NCI-H146 (cell line): ENCODE results near the gene CCR6.
"Not testable (repeated sequence)": the region's sequence is repeated elsewhere in the genome, so short reads cannot be mapped to it uniquely, and the experiment has no call there.

ENCODE experiments used
- DNase-seq: peaks from one replicate; lab custom pipeline; 2025; lab: John Stamatoyannopoulos, UW

Gene CCR6

GRCh38 chr6:167143041-167143440, 20.1 kb downstream of the CCR6 start:
- DNase-seq: no peak

- no peak for DNase-seq
Measured at GRCh38 chr6:167145461-167145860, 22.6 kb downstream of the CCR6 start.

- DNase-seq: no peak
Measured at GRCh38 chr6:167146135-167146534, 23.2 kb downstream of the CCR6 start.

- DNase-seq: no peak
Measured at GRCh38 chr6:167146977-167147376, 24.1 kb downstream of the CCR6 start.

- no peak for DNase-seq
Measured at GRCh38 chr6:167148021-167148420, 25.1 kb downstream of the CCR6 start.

- no peak for DNase-seq
Measured at GRCh38 chr6:167148997-167149396, 26.1 kb downstream of the CCR6 start.

GRCh38 chr6:167150941-167151549, 28.1 kb downstream of the CCR6 start:
- no peak for DNase-seq

- no peak for DNase-seq
Measured at GRCh38 chr6:167151648-167152047, 28.8 kb downstream of the CCR6 start.

- DNase-seq: no peak
Measured at GRCh38 chr6:167152862-167153261, 30.0 kb downstream of the CCR6 start.

GRCh38 chr6:167153521-167153959, 30.6 kb downstream of the CCR6 start:
- no peak for DNase-seq

- no peak for DNase-seq
Measured at GRCh38 chr6:167154291-167154690, 31.4 kb downstream of the CCR6 start.

GRCh38 chr6:167154895-167155294, 32.0 kb downstream of the CCR6 start:
- no peak for DNase-seq

- no peak for DNase-seq
Measured at GRCh38 chr6:167157414-167157813, 34.5 kb downstream of the CCR6 start.

GRCh38 chr6:167157863-167158262, 35.0 kb downstream of the CCR6 start, which contains the start of gene GPR31:
Gene GPR31 (minus strand): TSS chr6:167157980. CDS start chr6:167157831, 149 bp downstream.
- DNase-seq: no peak

GRCh38 chr6:167161851-167162467, 39.1 kb downstream of the CCR6 start:
- no peak for DNase-seq

- no peak for DNase-seq
Measured at GRCh38 chr6:167162591-167162990, 39.7 kb downstream of the CCR6 start.

GRCh38 chr6:167163476-167164011, 40.6 kb downstream of the CCR6 start:
- DNase-seq: no peak

- DNase-seq: no peak
Measured at GRCh38 chr6:167164261-167164660, 41.4 kb downstream of the CCR6 start.

GRCh38 chr6:167165858-167166471, 43.1 kb downstream of the CCR6 start:
- DNase-seq: no peak

GRCh38 chr6:167167699-167168098, 44.8 kb downstream of the CCR6 start:
- DNase-seq: not testable (repeated sequence)

- DNase-seq: not testable (repeated sequence)
Measured at GRCh38 chr6:167168296-167168695, 45.4 kb downstream of the CCR6 start.

GRCh38 chr6:167169867-167170266, 47.0 kb downstream of the CCR6 start:
- DNase-seq: not testable (repeated sequence)

- DNase-seq: not testable (repeated sequence)
Measured at GRCh38 chr6:167171300-167171699, 48.4 kb downstream of the CCR6 start.
